ENCODE data around the gene LRP1.

GRCh38 chr12:57129321-57129842 lies 1.1 kb downstream of the LRP1 start:
- TF ChIP-seq CTCF (IDR thresholded peaks at IDR 0.05; ENCODE audit: low read depth, low read length) (no peak), EZH2phosphoT487 (IDR thresholded peaks at IDR 0.05; ENCODE audit: low read depth) (no peak)

Data from OCI-LY3 (cell line).